Mononuclear cell (primary cell): Measurements from ENCODE around the gene DDX10. TPM values are rescaled to one million over a fixed set of nuclear protein-coding genes. Genes with fewer than 3 reads are reported as not detected.
"Not testable (repeated sequence)": the region's sequence is repeated elsewhere in the genome, so short reads cannot be mapped to it uniquely, and the experiment has no call there.

ENCODE experiments used
- H3K27me3 ChIP-seq: 2 replicates; pipeline ENCODE4 v1.6.0; 2011; ENCODE audit warnings: low read length, control low read depth; ENCODE audit not compliant: insufficient read depth
- H3K4me1 ChIP-seq: 2 replicates; pipeline ENCODE4 v1.5.1; 2011; ENCODE audit warnings: mild to moderate bottlenecking, low read length, control low read depth; ENCODE audit not compliant: insufficient read depth
- H3K4me3 ChIP-seq: 2 replicates; pipeline ENCODE4 v1.5.1; 2011; ENCODE audit warnings: mild to moderate bottlenecking, low read length, moderate library complexity
- H3K9me3 ChIP-seq: 2 replicates; pipeline ENCODE4 v1.5.1; 2011; ENCODE audit warnings: low read depth, mild to moderate bottlenecking, control low read depth, low read length
- total RNA-seq: library from RNA; depleted of rRNA; stranded (reverse); fragments of >200 nt; gene quantifications from one replicate; pipeline ENCODE4 v1.2.3, GENCODE V29; 2012

Gene DDX10
- total RNA-seq: 8.5 TPM

DNA sequence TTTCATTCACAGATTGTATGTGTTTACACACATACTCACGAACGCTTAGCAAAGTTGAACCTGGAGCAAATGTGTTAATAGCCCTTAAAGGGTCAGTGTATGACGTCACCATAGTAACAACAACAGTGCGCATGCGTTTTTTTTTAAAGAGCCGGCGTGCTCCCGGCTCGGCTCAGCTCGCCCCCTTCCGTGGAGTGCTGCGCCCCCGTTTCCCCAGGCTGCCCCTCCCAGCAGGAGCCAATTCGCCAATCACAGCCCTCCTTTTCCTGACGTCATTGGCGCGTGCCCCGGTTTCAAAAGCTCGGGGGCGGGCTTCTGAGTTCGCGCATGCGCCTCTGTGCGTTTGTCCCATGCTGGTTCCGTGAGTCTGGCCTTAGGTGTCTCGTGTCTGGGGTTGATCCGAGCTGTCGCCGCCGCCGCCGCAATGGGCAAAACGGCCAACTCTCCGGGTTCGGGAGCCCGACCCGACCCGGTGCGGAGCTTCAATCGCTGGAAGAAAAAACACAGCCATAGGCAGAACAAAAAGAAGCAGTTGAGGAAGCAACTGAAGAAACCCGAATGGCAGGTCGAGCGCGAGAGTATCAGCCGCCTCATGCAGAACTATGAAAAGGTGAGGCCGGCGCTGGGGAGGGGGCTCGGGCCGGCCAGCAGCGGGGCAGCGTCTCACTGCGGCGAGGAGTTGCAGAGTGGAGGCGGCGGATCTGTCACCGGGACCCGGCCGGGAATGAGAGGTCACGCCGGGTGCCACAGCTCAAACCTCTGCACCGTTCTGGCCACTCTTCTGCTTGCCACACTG lies at the start of gene DDX10:
DDX10 (plus strand) TSS at position 340 of the 796 bp plus-strand sequence; CDS start at position 425, 85 bp downstream.
- Histone ChIP-seq H3K9me3 (no peaks in the 10 kb centered on the region), H3K4me3 (peak within 1 kb of the TSS; percentile 59), H3K27me3 (no peaks in the 10 kb centered on the region), H3K4me1 (peaks cover 22% of the 10 kb centered on the region)

GRCh38 chr11:108616549-108616948 lies 48.3 kb upstream of the DDX10 start:
- Histone ChIP-seq H3K4me1 (no peaks in the 10 kb centered on the region), H3K9me3 (no peaks in the 10 kb centered on the region), H3K27me3 (peaks cover 11% of the 10 kb centered on the region), H3K4me3 (no peak overlapping the region)

GRCh38 chr11:108617055-108617454 lies 47.8 kb upstream of the DDX10 start:
- Histone ChIP-seq H3K4me1 (no peaks in the 10 kb centered on the region), H3K27me3 (peaks cover 13% of the 10 kb centered on the region), H3K4me3 (no peak overlapping the region), H3K9me3 (no peaks in the 10 kb centered on the region)

DNA sequence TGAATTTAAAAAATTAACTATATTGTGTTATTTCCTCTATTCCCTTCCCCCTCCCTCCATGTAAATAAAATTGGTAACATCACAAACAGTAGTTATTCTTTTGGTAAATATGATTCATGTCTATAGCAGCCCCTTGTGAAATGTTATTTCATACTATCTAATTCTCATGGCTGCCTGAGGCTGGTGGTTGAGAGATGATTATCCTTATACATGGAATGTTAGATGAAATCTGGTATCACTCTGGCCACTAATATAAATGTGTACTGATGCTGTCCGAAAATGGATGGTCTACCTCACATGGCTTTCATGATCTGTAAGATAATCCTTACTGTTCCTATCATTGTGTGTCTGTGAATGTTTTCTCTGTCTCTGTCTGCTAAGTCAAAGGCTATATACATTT lies 46.3 kb upstream of the DDX10 start:
- Histone ChIP-seq H3K9me3 (no peaks in the 10 kb centered on the region), H3K27me3 (peaks cover 13% of the 10 kb centered on the region), H3K4me1 (no peaks in the 10 kb centered on the region), H3K4me3 (no peak overlapping the region)

- Histone ChIP-seq H3K27me3 (peaks cover 13% of the 10 kb centered on the region), H3K4me1 (no peaks in the 10 kb centered on the region), H3K9me3 (no peaks in the 10 kb centered on the region), H3K4me3 (no peak overlapping the region)
These were observed 43.7 kb upstream of the DDX10 start for GRCh38 chr11:108620958-108621772.

DNA sequence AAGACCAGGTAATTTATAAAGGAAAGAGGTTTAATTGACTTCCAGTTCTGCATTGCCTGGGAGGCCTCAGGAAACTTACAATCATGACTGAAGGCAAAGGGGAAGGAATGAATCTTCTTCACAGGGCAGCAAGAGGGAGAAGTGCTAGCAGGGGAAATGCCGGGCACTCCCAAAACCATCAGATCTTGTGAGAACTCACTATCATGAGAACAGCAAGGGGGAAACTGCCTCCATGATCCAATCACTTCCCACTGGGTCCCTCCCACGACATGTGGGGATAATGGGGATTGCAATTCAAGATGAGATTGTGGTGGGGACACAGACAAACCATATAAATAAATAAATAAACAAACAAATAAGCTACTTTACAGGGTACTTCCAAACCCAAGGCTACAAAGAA lies 42.5 kb upstream of the DDX10 start:
- H3K9me3 ChIP-seq: no peaks in the 10 kb centered on the region
- peaks cover 13% of the 10 kb centered on the region for H3K27me3 ChIP-seq
- H3K4me1 ChIP-seq: no peaks in the 10 kb centered on the region
- no peak overlapping the region for H3K4me3 ChIP-seq

- Histone ChIP-seq H3K4me3 (no peak overlapping the region), H3K4me1 (no peaks in the 10 kb centered on the region), H3K9me3 (no peaks in the 10 kb centered on the region), H3K27me3 (peaks cover 11% of the 10 kb centered on the region)
These were observed 40.5 kb upstream of the DDX10 start for GRCh38 chr11:108624196-108624925.

- Histone ChIP-seq H3K4me1 (no peaks in the 10 kb centered on the region), H3K27me3 (no peaks in the 10 kb centered on the region), H3K9me3 (no peaks in the 10 kb centered on the region), H3K4me3 (no peak overlapping the region)
These were observed 36.5 kb upstream of the DDX10 start for GRCh38 chr11:108628326-108628725.

DNA sequence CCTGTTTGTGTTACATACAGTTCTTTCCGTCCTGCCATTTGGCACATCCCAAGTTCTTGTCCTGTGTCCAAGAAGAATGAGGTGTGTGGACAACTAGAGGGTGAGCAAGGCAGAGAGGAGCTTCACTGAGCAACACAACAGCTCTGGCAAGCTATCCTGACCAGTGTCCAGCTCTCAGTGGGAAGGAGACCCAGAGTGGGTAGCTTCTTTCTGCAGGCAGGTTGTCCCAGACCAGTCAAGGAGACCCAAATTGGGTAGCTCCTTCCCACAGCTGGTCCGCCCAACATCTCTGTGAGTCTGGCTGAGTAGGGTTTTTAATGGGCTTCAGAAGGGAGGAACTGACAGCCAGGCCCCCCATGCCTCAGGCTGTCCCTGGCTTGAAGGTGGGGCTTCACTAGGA lies 36.1 kb upstream of the DDX10 start:
- H3K9me3 ChIP-seq: no peaks in the 10 kb centered on the region
- no peak overlapping the region for H3K4me3 ChIP-seq
- H3K4me1 ChIP-seq: no peaks in the 10 kb centered on the region
- no peaks in the 10 kb centered on the region for H3K27me3 ChIP-seq

DNA sequence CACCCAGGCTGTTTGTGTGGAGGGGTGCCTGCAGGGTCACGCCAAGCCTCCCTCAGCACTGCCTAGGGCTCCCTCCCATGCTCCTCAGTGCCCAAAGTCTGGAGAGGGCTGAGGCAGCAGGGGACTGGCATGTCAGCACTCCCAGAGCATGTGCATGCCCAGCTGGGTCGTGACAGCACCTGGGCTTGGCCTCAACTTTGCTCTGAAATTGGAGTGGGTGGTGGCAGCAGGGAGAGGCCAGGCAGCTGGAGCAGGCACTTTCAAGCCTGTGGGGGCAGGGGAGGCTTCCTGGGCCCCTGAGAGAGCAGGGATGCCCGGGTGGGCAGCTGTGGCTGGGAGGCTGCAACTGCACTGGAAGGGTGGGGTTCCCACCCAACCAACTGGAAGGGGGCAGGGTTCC lies 35.6 kb upstream of the DDX10 start:
- Histone ChIP-seq H3K4me1 (no peaks in the 10 kb centered on the region), H3K27me3 (no peaks in the 10 kb centered on the region), H3K9me3 (no peaks in the 10 kb centered on the region), H3K4me3 (no peak overlapping the region)

GRCh38 chr11:108632041-108632704 lies 32.7 kb upstream of the DDX10 start:
- H3K9me3 ChIP-seq: no peaks in the 10 kb centered on the region
- H3K4me1 ChIP-seq: no peaks in the 10 kb centered on the region
- H3K27me3 ChIP-seq: no peaks in the 10 kb centered on the region

DNA sequence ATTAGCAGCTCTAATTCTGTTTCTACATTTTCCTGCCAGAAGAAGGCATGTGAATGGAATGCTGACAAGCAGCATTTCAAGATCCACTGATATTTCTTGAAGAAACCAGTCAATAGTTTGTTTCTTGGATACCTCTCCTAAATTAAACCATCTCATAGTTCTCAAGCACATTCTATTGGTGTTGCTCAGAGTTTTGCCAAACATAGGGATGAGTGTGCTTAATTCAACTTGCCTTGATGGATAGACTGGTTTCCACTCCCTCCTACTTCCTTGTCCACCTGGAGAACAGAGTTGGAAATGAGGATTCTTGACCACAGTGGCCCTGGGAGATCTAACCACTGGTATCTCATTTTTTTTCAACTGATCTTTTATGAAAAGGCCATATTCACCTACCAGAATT lies 29.8 kb upstream of the DDX10 start:
- no peaks in the 10 kb centered on the region for H3K4me1 ChIP-seq
- H3K4me3 ChIP-seq: no peak overlapping the region
- no peaks in the 10 kb centered on the region for H3K9me3 ChIP-seq
- H3K27me3 ChIP-seq: peaks cover 3% of the 10 kb centered on the region

More at GRCh38 chr11:108632041-108632704, 32.7 kb upstream of the DDX10 start:
- no peak overlapping the region for H3K4me3 ChIP-seq

DNA sequence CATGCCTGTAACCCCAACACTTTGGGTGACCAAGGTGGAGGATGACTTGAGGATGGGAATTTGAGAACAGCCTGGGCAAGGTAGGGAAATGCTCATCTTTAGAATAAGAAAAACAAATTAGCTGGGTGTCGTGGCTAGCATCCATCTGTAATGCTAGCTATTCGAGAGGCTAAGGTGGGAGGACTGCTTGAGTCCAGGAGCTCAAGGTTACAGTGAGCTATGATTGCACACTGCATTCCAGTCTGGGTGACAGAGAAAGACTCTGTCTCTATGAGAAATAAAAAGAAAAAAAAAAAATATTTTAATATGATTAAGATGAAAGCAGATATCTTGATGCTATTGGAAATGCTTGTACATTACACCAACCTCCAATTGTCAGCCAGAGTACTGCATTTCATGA lies 28.6 kb upstream of the DDX10 start:
- Histone ChIP-seq H3K4me1 (no peaks in the 10 kb centered on the region), H3K9me3 (no peaks in the 10 kb centered on the region), H3K27me3 (peaks cover 3% of the 10 kb centered on the region), H3K4me3 (no peak overlapping the region)

DNA sequence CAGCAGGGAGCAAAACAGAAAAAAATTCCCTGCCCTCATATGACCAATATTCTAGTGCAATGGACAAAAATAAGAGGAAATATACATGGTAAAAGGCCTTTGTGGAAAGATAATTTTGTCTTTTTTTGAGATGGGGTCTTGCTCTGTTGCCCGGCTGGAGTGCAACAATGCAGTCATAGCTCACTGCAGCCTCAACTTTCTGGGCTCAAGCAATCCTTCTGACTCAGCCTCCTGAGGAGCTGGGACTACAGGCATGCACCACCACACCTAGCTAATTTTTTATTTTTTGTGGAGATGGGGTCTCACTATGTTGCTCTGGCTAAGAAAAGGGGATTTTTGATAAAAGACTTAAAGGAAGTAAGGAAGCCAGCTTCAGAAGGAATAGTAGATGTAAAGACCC lies 25.7 kb upstream of the DDX10 start:
- H3K27me3 ChIP-seq: peaks cover 3% of the 10 kb centered on the region
- H3K9me3 ChIP-seq: no peaks in the 10 kb centered on the region
- H3K4me1 ChIP-seq: no peaks in the 10 kb centered on the region
- no peak overlapping the region for H3K4me3 ChIP-seq

GRCh38 chr11:108641752-108642151 lies 23.1 kb upstream of the DDX10 start:
- not testable (repeated sequence) for H3K4me1 ChIP-seq, H3K4me3 ChIP-seq, H3K9me3 ChIP-seq, H3K27me3 ChIP-seq
